K562 (cell line): Measurements from ENCODE around the gene DDX41. TPM values are rescaled to one million over a fixed set of nuclear protein-coding genes. Genes with fewer than 3 reads are reported as not detected.

Source experiments
- KHSRP ChIP-seq: fragments of 450-650 bp; IDR thresholded peaks from 2 replicates; pipeline ENCODE4 v1.6.1; 2017
- NRF1 ChIP-seq, 2 experiments: fragments of 450-650 bp; IDR thresholded peaks in 1 of 2; conservative IDR thresholded peaks in 1 of 2; 2 replicates each; pipeline ENCODE4 v1.6.1; 2014; ENCODE audit warnings: mild to moderate bottlenecking in 2 of 2
- POLR2AphosphoS5 ChIP-seq: IDR thresholded peaks from 2 replicates; pipeline ENCODE4 v1.6.1; 2011; ENCODE audit warnings: mild to moderate bottlenecking, low read depth, low read length, moderate library complexity; ENCODE audit not compliant: control insufficient read depth, insufficient read depth
- POLR2G ChIP-seq: fragments of 200-400 bp; formaldehyde crosslinking; IDR thresholded peaks from 2 replicates; pipeline ENCODE4 v1.6.1; 2017; ENCODE audit warnings: low read depth, mild to moderate bottlenecking, antibody characterized with exemption, low read length, moderate library complexity
- RBFOX2 ChIP-seq: fragments of 200-400 bp; formaldehyde crosslinking; IDR thresholded peaks from 2 replicates; pipeline ENCODE4 v1.6.1; 2017; ENCODE audit warnings: low read depth, mild to moderate bottlenecking, low read length, moderate library complexity
- RREB1 ChIP-seq: fragments of 250-450 bp; sonication (Bioruptor Pico); IDR thresholded peaks from 2 replicates; pipeline ENCODE4 v1.4.0; 2020
- SMC3 ChIP-seq: conservative IDR thresholded peaks from 2 replicates; pipeline ENCODE4 v1.6.1; 2011; ENCODE audit warnings: low read depth, low read length, improper control_type of control experiment; ENCODE audit not compliant: insufficient read depth
- polyA plus RNA-seq, 8 experiments: library from polyadenylated mRNA; depleted of rRNA in 4 of 8; stranded (reverse) in 5 of 8; unstranded in 3 of 8; fragments of >200 nt; fragmentation: Nextera tagmentation in 2 of 8; fragmentation: Illumina TruSeq in 1 of 8; extraction: Ambion mirVana in 2 of 8; extraction: Trizol in 1 of 8; gene quantifications; 2 replicates each; pipeline versions ENCODE4 v1.2.1 to v1.2.3, GENCODE V29; 2011 to 2014; ENCODE audit warnings: inconsistent platforms in 1 of 8, missing spikeins in 1 of 8
- total RNA-seq, 7 experiments: library from RNA; depleted of rRNA in 6 of 7; stranded (reverse); fragments of >200 nt in 6 of 7; fragmentation: Illumina TruSeq in 2 of 7; extraction: Trizol in 2 of 7; gene quantifications; 2 replicates each; pipeline versions ENCODE4 v1.2.1 to v1.2.3, GENCODE V29; 2011 to 2021; ENCODE audit warnings: low replicate concordance in 1 of 7
- TF ChIP-seq, protein P1 (sequence below): fragments of 450-650 bp; formaldehyde crosslinking; IDR thresholded peaks from 2 replicates; pipeline ENCODE4 v1.4.0; 2020; ENCODE audit warnings: mild to moderate bottlenecking, mixed read lengths

DDX41 gene
- total and polyA plus RNA-seq, 9 of the 15 experiments (the other 6 are each of a cell fraction or from before 2014, with no cell fraction given): 38.2 to 284 (median 116) TPM

- no peak for TF ChIP-seq KHSRP
- no peak for TF ChIP-seq RREB1
- TF ChIP-seq NRF1 (conservative IDR thresholded peaks at IDR 0.05 in 1 of 2, IDR thresholded peaks at IDR 0.05 in 1 of 2): no peak
- no peak for TF ChIP-seq SMC3
- peak; percentile 35 for TF ChIP-seq POLR2AphosphoS5
- TF ChIP-seq POLR2G: peak; percentile 62
- TF ChIP-seq, protein P1, sequence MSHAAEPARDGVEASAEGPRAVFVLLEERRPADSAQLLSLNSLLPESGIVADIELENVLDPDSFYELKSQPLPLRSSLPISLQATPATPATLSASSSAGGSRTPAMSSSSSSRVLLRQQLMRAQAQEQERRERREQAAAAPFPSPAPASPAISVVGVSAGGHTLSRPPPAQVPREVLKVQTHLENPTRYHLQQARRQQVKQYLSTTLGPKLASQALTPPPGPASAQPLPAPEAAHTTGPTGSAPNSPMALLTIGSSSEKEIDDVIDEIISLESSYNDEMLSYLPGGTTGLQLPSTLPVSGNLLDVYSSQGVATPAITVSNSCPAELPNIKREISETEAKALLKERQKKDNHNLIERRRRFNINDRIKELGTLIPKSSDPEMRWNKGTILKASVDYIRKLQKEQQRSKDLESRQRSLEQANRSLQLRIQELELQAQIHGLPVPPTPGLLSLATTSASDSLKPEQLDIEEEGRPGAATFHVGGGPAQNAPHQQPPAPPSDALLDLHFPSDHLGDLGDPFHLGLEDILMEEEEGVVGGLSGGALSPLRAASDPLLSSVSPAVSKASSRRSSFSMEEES (CRISPR knock-in tag): no peak
- peak; percentile 56 for TF ChIP-seq RBFOX2
- TF ChIP-seq, all 486 proteins: peak for 5
Measured at GRCh38 chr5:177487975-177488374, 28.8 kb downstream of the DDX41 start (continued).
